Brain pericyte (primary cell): ENCODE data around the gene BANF1.
"Not testable (repeated sequence)": the region's sequence is repeated elsewhere in the genome, so short reads cannot be mapped to it uniquely, and the experiment has no call there.

Source experiments
- DNase-seq: peaks from one replicate; pipeline ENCODE4 v3.0.0-alpha.2; 2012; ENCODE audit warnings: low read depth, low spot score

The BANF1 gene

DNA sequence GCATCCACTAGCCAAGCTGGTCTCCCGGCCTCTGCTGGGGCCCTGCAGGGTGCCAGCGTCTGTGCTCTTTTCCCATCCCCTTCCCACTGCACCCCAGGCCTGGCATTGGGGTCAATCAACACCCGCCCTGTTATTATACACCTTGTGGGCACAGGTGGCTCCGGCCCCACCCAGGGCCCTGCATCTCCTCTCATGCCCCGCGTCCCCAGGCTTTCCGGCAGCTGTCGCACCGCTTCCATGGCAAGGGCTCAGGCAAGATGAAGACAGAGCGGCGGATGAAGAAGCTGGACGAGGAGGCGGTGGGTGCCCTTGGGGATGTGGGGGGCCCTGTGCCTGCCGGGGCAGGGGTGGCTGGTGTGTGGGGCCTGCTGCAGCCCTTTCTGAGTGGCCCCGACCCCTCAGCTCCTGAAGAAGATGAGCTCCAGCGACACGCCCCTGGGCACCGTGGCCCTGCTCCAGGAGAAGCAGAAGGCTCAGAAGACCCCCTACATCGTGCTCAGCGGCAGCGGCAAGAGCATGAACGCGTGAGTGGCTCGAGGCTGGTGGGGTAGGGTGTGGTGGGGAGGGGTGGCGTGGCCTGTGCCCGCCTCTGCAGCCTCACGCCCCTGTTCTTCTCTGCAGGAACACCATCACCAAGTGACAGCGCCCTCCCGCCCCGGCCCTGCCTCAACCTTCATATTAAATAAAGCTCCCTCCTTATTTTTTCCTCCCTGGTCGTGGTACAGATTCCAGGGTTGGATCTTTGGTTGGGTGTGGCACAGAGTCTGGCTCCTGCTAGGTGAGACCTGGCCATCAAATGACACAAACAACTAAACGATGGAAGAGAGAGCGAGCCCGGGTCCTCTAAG is 23.7 kb upstream of the BANF1 start:
- no peak for DNase-seq

DNA sequence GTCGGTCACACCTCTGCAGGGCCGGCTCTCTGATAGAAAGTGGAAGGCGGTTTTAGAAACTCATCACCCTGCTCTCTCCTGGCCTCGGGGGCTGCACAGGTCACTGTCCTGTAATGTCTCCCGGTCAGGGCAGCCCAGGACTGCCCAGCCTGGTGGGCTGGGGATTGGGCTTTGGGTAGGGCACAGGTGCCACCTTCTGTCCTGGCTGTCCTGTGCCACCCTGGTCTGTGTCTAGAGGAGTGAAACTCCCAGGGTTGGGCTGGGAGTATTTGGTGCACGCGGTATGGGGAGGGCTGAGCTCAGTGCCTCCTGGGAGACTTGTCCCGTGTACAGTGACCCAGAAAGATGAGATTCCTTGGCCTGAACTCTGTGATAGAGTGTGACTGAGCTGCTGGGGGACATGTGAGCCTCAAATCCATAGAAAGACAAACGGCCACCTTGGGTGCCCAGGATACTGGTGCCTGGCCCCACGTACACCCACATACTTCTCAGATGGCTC is 23.0 kb upstream of the BANF1 start:
- no peak for DNase-seq

DNA sequence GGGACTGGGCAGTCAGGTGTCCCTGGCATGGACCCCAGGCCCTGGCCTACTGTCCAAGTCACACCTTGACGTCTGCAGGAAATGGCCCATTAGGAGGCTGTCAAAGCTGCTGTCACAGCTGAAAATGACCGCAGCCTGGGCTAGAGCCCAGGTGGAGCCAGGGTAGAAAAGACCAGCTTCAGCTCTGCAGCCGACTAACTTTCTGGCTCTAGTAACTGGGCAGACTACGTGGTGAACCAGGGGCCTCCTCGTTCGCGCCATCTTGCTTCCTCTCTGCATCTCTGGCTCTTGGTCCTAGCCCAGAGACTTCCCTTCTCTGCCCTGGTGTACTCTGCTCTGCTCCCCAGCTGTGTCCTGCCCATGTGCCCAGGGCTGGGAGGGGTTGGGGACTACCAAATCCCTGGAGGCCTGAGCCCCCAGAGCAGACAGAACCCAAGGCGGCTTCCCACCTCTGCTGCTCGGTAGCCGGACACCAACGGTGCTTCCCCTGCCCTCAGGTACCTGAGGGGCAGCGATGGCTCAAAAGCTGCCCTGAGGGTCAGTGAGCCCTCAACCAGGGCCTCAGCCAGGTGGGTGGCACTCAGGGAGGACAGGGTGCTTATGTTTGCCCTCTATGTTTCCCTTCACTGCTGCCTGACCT is 21.1 kb upstream of the BANF1 start:
- no peak for DNase-seq

DNA sequence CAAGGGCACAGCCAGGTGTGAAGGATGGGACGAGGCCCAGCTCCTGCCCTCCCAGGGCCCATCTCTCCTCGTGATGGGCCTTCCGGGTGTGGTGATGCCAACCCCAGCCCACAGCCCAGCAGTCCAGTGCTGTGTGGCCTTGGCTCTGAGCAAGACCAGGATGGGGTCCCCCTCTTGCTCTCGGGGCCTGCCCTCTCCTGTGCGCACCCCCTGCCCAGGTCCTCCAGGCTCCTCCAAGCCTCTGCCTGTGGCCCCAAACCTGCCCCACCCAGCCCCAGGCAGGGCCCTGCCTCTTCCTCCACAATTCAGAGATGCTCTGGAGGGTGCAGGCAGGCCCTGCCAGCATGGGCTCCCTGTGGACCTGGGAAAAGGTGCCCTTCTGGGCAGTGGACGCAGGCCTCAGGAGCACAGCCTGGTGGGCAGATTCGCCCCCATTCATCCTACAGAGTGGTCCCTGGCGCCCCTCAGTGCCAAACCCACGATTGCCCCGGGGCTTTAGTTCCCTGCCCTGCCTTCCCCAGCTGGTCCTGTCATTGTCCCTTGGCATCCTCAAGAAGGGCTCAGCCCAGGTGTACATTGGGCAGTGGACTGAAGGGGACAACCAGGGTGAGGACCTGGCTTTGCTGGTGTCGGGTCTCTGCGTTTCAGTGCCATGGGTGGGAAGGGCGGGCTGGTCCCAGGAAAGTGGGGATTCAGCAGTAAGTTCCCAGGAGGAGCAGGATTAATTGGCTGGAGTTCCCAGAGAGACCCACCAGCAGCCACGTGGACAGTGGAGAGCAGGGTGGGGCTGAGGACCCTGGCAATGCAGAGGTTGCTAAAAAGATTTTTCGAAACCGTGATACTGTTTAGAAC is 20.1 kb upstream of the BANF1 start:
- DNase-seq: no peak

DNA sequence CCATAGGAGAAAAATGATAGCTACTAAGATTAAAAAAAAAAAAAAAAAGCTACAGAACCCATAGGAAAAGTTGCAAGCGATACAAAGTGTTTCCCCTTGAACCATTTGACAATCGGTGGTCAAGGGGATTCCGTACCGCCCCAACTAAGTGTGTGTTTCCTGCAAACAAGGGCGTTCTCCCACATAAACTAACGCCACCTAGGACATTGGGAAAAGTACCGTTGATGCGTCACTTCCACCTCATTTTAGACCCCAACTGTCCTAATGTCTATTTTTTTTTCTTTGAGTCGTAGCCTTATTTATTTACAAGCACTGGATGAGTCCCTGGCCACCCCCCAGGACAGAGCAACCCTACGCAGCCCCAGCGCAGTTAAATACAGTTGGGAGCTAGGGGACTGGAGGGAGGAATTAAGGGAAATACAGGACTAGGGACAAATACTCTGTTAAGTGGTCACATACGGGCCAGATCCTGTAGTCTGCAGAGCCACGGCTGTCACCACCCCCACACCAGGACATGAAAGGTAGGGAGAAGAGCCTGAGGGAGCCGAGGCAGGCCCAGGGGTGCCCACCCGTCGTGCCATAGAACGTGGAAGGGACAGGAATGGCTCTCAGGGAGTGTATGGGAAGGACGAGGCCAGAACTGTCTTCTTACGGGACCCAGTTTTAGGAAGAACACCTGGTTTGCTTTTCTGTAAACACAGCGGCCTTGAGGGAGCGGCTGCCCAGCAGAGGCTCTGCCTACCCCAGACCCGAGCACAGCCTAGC is 19.3 kb upstream of the BANF1 start:
- DNase-seq: no peak

DNA sequence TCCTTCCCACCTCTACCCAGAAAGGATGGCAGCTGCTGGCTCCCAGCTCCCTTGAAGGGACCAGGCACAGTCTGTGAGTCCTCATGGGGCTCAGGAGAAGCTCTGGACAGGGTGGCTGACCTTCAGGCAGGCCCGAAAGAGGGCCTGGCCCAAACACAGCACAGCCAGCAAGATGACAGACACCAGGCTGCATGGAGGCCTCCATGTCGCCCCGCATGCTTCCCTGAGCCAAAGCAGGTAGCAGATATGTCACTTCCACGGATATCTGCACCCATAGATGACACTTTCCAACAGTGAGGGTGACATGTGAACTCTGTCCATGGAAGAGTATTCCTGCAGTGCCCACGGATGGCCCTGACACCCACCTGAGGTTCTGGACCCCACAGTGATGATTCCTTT is 18.7 kb upstream of the BANF1 start:
- DNase-seq: no peak

DNA sequence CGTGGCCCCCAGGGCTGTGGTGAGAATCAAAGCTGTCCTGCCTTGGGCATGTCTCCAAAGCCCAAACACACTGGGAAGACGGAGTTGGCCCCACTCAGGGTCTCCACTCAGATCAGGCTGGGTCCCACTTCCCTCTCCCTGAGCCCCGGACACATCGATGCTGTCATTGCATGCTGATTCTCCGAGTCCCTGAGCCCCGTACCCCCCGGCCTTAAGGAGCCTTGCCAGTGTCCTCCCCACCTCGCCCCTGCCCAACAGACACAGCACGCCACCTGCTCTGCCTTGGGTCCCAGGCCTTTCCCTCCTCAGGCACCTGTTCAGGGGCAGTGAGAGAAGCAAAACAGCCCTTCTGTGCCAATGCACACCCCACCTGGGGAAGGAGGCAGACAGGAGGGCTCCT is 15.0 kb upstream of the BANF1 start:
- DNase-seq: no peak

DNA sequence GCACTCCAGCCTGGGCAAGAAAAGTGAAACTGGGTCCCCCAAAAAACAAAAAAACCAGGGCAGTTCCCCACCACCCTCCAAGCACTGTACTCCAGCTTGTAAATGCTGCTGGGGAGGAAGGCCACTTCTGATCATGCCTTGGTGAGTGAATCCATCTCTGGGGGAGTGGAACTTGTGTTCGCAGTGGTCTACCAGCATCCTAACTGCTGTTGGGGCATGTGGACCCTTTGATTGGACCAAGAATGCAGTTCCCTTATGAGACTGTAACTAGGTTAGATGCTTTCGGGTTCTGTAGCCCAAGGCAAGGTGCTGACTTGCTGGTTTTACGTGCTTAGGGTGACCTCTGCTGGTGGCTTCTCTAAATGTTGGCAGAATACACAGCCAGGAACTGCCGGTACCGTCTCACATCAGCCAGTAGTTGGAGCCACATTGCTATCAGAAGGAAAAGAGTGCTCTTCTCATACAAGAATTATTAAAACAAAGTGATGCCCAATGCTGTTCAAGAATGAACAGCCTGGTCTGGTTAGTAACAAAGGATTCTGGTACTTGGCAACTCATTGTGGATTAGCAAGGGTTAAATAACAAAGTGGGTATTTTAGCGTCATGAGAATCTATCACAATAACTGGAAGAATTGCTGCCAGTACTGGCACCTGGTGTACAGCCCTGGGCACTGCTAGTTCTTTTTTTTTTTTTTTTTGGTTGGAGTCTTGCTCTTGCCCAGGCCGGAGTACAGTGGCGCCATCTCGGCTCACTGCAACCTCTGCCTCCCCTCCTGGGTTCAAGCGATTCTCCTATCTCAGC is 13.3 kb upstream of the BANF1 start:
- DNase-seq: peak; percentile 93

DNA sequence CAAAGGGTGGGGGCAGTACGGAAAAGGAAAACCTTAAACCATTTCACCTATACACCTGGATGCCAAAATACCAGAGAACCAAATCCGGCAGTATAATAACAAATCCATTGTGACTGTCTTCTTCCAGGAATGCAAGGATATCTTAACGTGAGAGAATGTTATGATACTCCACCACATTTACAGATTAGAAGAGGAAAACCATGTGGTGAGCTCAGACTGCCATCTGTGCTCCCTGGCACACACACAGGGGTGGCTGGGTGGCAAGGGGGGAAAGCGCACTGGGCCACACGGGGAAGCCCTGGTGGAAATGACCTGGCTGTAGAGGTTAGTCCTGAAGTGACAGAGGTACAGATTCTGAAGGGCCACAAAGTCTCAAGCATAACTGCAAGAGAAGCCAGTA is 10.2 kb upstream of the BANF1 start:
- no peak for DNase-seq

DNA sequence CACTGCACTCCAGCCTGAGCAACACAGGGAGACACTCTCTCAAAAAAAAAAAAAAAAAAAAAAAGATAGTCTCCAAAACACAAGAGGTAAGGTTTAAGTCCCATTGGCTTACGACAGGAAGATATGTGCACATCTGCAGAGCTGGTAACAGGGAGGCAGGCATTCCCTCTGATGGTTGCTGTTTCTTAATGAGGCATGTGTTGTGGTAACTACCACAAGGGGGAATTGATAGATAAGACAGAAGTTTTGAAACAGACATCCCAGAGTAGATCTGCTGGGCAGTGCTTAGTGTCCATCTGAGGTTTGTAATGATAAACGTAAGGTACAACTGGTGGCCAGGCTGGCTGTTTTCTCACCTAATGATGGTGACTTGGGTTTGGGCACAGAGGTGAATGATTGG is 5.0 kb upstream of the BANF1 start:
- no peak for DNase-seq

DNA sequence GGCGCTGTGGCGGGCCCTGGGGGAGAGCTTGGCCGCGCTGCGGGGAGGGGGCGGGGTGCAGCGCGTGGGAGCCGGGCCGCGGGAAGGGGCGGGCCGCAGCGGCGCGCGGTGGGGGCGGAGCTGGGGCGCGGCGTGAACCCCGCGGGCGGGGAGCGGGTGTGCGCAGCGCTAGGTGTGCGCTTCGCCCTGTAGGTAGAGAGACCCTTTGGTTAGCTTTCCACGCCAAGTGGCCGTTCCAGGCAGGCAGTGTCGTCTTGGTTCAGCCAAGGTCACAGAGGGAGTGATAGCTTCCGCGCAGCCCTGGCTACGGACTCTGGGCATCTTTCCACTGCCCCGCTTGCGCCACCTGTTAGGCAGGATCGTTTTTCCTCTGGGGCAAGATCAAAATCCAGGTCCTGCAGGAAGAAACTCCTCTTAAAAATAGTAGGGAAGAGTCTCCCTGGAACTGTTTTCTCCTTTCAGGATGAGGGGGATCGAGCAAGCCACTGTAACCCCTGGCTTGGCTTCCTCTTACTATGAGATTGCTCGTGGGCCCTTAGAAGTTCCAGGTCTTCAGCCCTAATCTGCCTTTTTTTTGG is 434 bp downstream of the BANF1 start:
- DNase-seq: no peak

DNA sequence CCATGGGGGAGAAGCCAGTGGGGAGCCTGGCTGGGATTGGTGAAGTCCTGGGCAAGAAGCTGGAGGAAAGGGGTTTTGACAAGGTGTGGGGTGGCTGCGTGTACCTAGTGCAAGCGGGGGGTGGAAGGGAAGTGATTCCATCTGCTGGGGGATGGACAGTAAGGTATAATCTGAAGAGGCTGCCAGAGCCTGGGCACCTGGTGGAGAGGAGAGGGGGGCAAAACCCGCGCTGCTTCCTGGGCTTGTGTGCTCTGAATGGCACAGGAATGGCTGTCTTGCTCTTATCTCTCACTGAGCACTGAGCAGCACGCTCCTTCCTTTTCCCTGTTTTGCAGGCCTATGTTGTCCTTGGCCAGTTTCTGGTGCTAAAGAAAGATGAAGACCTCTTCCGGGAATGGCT is 988 bp downstream of the BANF1 start:
- no peak for DNase-seq

DNA sequence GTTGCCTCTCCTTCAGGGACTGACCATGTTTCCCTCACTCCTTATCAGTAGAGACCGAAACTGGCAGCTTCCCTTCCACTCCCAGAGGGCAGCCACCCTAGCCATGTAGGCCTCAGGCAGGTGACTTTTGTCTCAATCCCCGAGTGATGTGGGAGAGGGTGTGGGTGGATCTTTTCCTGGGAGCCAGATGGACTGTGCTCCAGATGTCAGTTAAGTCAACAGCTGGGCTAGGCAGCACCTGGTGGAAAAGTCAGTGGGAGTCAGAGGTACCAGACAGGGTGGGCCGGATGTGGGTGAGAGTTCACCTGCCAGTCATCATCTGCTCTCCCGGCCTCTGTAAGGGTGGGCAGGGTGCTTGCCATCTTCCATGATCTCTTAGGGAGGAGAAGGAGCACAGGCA is 1.9 kb downstream of the BANF1 start:
- no peak for DNase-seq

DNA sequence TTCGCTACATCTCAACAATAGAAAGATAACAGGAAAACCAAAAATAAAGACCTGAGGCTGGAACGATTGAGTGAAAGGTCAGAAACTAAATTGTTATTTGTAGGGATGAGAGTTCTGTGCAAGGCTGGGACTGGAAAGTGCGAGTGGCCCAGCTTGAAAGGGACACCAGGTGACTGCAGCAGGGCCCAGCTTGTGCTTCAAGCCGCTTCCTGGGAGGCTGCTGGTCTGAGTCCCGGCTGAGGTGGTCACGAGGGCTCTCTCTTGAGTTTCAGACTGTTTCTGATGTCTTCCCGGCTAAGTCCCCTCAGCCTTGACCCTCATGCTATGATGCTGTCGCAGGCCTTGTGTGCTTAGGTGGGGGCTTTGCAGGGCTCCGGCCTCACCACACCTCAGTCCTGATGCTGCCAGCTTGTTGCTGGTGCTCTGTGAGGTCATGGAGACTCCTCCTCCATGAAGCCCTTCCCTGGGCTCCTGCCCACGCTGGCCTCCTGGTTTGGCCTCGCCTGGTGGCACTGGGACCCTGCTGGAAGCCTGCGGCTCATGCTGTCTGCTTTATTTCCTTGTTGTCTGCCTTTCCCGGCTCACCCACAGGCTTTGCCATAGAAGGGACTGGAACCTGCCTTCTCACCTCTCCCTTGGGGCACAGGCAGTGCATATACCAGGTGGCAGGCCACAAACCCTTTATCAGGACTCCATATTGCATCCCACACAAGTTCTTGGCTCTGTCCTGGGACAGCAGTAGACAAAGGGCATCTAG is 4.0 kb downstream of the BANF1 start:
- DNase-seq: no peak

DNA sequence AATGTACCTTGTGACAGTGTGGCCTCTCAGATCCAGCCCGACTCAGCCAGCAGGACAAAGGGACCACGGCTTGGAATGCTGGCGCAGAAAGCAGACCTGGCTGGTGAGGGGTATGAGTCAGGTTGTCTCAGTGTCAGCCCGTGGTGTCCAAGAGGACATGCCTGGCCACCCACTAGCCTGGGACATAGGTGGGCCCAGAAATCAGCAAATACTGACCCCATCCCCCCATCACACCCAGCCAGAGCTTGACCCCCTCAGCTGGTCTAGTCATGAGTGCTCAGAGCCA is 4.5 kb downstream of the BANF1 start:
- no peak for DNase-seq

DNA sequence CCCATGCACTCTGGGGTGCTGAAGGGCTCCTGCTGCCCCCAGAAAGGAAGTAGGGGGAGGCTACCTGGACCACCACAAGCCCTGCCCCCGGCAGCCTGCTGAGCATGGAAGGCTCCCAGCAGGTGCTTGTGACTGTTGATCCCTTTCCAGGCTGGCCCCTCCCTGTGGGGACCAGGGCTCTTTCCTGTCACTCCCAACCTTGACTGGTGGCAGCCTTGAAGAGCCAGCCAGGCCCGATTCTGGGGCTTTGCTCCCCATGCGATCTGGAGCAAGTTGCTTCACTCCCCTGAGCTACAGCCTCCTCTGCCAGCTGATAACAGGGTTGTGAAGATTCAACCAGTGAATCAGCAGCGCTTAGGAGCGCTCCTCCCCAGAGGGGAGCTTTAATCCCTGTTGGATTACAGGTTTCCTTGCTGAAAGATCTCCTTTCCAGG is 4.9 kb downstream of the BANF1 start:
- DNase-seq: no peak

DNA sequence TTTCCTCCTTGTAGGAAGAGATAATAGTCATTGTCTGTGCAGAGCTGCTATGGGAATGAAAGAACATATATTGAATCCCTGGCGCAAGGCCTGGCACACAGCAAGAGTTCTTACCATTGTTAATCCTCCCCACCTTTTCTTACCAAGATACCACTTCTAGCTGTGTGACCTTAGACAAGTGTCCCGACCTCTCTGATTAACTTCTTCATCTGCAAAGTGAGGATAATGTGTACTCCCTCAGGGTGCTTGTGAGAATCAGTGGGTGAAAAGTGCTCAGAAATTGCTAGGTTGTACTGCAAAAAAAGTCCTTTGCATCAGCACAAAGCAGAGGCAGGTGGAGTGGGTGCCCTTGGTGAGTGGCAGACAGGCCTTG is 5.8 kb downstream of the BANF1 start:
- DNase-seq: no peak

DNA sequence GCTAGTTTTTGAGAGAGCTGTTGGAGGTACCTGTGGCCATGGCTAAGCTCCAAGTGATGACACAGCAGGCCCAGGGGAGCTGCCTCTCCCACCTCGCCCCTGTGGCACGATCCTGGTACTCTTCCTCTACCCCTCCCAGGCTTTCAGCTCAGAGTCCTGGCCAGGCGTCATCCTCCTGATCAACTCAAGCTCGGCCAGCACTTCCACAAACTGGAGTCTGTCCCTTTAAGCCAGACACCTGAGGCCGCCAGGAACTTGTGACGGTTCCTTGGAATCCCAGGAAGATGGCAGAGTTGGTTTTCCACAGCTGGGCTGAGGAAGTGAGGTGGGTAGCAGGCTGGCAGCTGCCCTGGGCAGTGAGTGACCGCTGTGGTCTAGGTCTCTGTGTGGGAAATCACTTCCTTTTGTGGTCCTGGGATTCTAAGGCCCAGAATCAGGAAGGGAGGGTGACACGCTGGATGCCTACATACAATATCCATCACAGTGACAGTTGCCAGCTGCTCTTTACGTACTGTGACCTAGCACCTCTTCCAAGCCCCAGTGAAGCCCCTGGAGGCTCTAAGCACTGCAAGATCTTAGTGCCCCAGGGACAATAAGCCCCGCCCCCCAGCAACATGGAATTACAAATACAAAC is 6.3 kb downstream of the BANF1 start:
- no peak for DNase-seq

DNA sequence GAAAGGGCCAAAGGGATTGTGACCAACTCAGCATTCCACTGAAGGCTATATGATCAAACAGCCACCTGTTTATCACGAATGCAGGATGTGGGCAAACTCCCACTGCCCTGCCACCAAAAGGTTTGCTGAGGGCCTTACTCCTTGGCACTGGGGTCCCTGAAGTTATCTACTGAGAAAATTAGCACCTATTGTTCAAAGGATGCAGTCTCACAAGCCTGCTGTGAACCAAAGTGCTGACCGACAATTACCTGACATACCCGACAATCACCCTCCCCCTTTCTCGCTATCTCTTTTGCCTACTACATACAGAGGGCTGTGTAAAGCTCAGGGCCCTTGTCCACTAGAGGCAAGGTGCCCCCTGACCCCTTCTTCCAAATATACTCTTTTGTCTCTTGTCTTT is 7.7 kb downstream of the BANF1 start:
- not testable (repeated sequence) for DNase-seq
